ENCODE data around the gene IL22.

DNA sequence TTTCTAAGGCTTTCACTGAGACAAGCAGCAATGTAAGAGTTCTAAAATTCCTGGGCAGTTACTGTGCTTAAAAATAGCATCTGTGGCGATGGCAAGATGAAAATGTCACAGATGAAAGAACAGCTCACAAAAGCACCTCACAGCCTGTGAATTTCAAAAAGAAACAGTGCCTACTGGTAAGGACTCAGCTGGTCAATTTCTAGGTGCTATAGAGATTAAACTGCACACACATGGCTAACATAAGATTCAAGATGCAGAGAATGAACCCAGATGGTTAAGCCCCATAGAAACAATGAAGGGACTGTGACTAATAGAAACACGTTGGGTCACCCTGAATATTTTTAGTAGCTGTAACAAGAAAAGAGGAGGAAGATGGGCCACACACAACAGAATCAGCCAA, 15.8 kb downstream of the IL22 start:
- TF ChIP-seq, protein P1, sequence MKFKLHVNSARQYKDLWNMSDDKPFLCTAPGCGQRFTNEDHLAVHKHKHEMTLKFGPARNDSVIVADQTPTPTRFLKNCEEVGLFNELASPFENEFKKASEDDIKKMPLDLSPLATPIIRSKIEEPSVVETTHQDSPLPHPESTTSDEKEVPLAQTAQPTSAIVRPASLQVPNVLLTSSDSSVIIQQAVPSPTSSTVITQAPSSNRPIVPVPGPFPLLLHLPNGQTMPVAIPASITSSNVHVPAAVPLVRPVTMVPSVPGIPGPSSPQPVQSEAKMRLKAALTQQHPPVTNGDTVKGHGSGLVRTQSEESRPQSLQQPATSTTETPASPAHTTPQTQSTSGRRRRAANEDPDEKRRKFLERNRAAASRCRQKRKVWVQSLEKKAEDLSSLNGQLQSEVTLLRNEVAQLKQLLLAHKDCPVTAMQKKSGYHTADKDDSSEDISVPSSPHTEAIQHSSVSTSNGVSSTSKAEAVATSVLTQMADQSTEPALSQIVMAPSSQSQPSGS (CRISPR knock-in tag; IDR thresholded peaks at IDR 0.05; ENCODE audit: borderline replicate concordance, low read depth), result no peak
- TF ChIP-seq USF2 (CRISPR knock-in tag; IDR thresholded peaks at IDR 0.05) (no peak), RELA (CRISPR knock-in tag; IDR thresholded peaks at IDR 0.05; ENCODE audit: borderline replicate concordance) (no peak), ESRRA (CRISPR knock-in tag; IDR thresholded peaks at IDR 0.05; ENCODE audit: borderline replicate concordance) (no peak), CTCF (IDR thresholded peaks at IDR 0.05) (no peak), CREB1 (CRISPR knock-in tag; IDR thresholded peaks at IDR 0.05) (no peak)
